GM23338 (cell line): Measurements from ENCODE around the gene INHBB. TPM values are rescaled to one million over a fixed set of nuclear protein-coding genes. Genes with fewer than 3 reads are reported as not detected.

Source experiments
- ATAC-seq: fragments of 200-7000 bp; cut with Tn5 transposase; 3 replicates; pipeline ENCODE4 v1.9.1; 2020
- DNase-seq: peaks from one replicate; pipeline ENCODE4 v3.0.0-alpha.2; 2015; ENCODE audit warnings: low spot score
- H2AFZ ChIP-seq: fragments of 200-600 bp; sonication (generic); 2 replicates; pipeline ENCODE4 v1.8.0; 2016; ENCODE audit warnings: antibody characterized with exemption, mild to moderate bottlenecking, moderate library complexity
- H3F3A ChIP-seq: fragments of 200-600 bp; sonication (generic); replicated peaks from 2 replicates; pipeline ENCODE4 v1.8.0; 2017; ENCODE audit warnings: antibody characterized with exemption, mixed run types, low read depth
- H3K27ac ChIP-seq: fragments of 200-600 bp; sonication (generic); 2 replicates; pipeline ENCODE4 v1.6.1; 2016; ENCODE audit warnings: low read depth
- H3K27me3 ChIP-seq: fragments of 200-600 bp; sonication (generic); 2 replicates; pipeline ENCODE4 v1.8.0; 2016; ENCODE audit warnings: mild to moderate bottlenecking, mixed run types, moderate library complexity; ENCODE audit not compliant: insufficient read depth
- H3K36me3 ChIP-seq: fragments of 200-600 bp; sonication (generic); 2 replicates; pipeline ENCODE4 v1.8.0; 2016; ENCODE audit warnings: mild to moderate bottlenecking; ENCODE audit not compliant: insufficient read depth
- H3K4me1 ChIP-seq: fragments of 200-600 bp; sonication (generic); 2 replicates; pipeline ENCODE4 v1.8.0; 2016; ENCODE audit warnings: mild to moderate bottlenecking, moderate library complexity; ENCODE audit not compliant: insufficient read depth
- H3K4me2 ChIP-seq: fragments of 200-600 bp; sonication (generic); 2 replicates; pipeline ENCODE4 v1.7.1; 2017; ENCODE audit warnings: mixed run types
- H3K4me3 ChIP-seq: fragments of 200-600 bp; sonication (generic); 2 replicates; pipeline ENCODE4 v1.6.1; 2016; ENCODE audit warnings: mixed run types
- H3K79me2 ChIP-seq: fragments of 200-600 bp; sonication (generic); replicated peaks from 2 replicates; pipeline ENCODE4 v1.8.0; 2017; ENCODE audit warnings: mild to moderate bottlenecking; ENCODE audit not compliant: insufficient read depth
- H3K9me2 ChIP-seq: fragments of 200-600 bp; sonication (generic); 2 replicates; pipeline ENCODE4 v1.8.0; 2017; ENCODE audit not compliant: insufficient read depth
- H4K20me1 ChIP-seq: fragments of 200-600 bp; sonication (generic); replicated peaks from 2 replicates; pipeline ENCODE4 v1.8.0; 2017; ENCODE audit warnings: mild to moderate bottlenecking; ENCODE audit not compliant: insufficient read depth
- H3K27ac Mint-ChIP-seq: 2 replicates; pipeline ENCODE4 v1.8.0; 2020; ENCODE audit warnings: inconsistent platforms, mild to moderate bottlenecking, moderate library complexity, mixed read lengths
- H3K27me3 Mint-ChIP-seq: 3 replicates; pipeline ENCODE4 v1.8.0; 2022; ENCODE audit warnings: low read depth, mild to moderate bottlenecking, moderate library complexity, mixed read lengths, inconsistent platforms; ENCODE audit not compliant: insufficient read depth, poor library complexity
- H3K36me3 Mint-ChIP-seq: 3 replicates; pipeline ENCODE4 v1.8.0; 2021; ENCODE audit warnings: low read depth, mild to moderate bottlenecking, inconsistent platforms, moderate library complexity, mixed read lengths
- H3K4me1 Mint-ChIP-seq: 3 replicates; pipeline ENCODE4 v1.8.0; 2020; ENCODE audit warnings: mild to moderate bottlenecking, inconsistent platforms, mixed read lengths
- H3K4me3 Mint-ChIP-seq: 3 replicates; pipeline ENCODE4 v1.8.0; 2021; ENCODE audit warnings: moderate library complexity, mild to moderate bottlenecking, inconsistent platforms, mixed read lengths
- H3K9me3 Mint-ChIP-seq: 3 replicates; pipeline ENCODE4 v1.8.0; 2020; ENCODE audit warnings: moderate library complexity, mild to moderate bottlenecking, inconsistent platforms, mixed read lengths
- CREB1 ChIP-seq: fragments of 250-450 bp; sonication (Bioruptor Pico); IDR thresholded peaks from 2 replicates; pipeline ENCODE4 v1.5.0; 2020; ENCODE audit warnings: low read depth, mild to moderate bottlenecking, moderate library complexity
- CTCF ChIP-seq, 2 experiments: fragments of 200-600 bp in 1 of 2; sonication (generic) in 1 of 2; conservative IDR thresholded peaks; 2 replicates each; pipeline versions ENCODE4 v1.5.1 to v1.6.1; 2016 to 2017; ENCODE audit warnings: antibody characterized with exemption in 2 of 2, low read depth in 2 of 2, mild to moderate bottlenecking in 2 of 2, moderate library complexity in 1 of 2
- ETS1 ChIP-seq: IDR thresholded peaks from 2 replicates; pipeline ENCODE4 v1.6.1; 2016; ENCODE audit warnings: antibody characterized with exemption
- EZH2 ChIP-seq: fragments of 200-600 bp; sonication (generic); IDR thresholded peaks from one replicate; pipeline ENCODE4 v1.8.0; 2017; ENCODE audit warnings: antibody characterized with exemption, mild to moderate bottlenecking, low read depth; ENCODE audit not compliant: unreplicated experiment
- JUNB ChIP-seq: IDR thresholded peaks from one replicate; pipeline ENCODE4 v1.6.1; 2016; ENCODE audit warnings: antibody characterized with exemption; ENCODE audit not compliant: unreplicated experiment
- POLR2AphosphoS5 ChIP-seq: IDR thresholded peaks from 2 replicates; pipeline ENCODE4 v1.6.1; 2016; ENCODE audit warnings: antibody characterized with exemption, low read depth
- STAT1 ChIP-seq: IDR thresholded peaks from one replicate; pipeline ENCODE4 v1.6.1; 2016; ENCODE audit warnings: antibody characterized with exemption; ENCODE audit not compliant: unreplicated experiment
- ZNF114 ChIP-seq: fragments of 250-450 bp; sonication (Bioruptor Pico); IDR thresholded peaks from 2 replicates; pipeline ENCODE4 v1.5.0; 2020; ENCODE audit warnings: mild to moderate bottlenecking, moderate library complexity
- ZNF331 ChIP-seq: fragments of 250-450 bp; sonication (Bioruptor Pico); IDR thresholded peaks from 2 replicates; pipeline ENCODE4 v1.5.0; 2020; ENCODE audit warnings: low read depth, mild to moderate bottlenecking, moderate library complexity
- polyA plus RNA-seq: library from polyadenylated mRNA; unstranded; fragments of >200 nt; fragmentation: Nextera tagmentation; extraction: Ambion mirVana; gene quantifications from 2 replicates; pipeline ENCODE4 v1.2.1, GENCODE V29; 2016
- total RNA-seq: library from RNA; depleted of rRNA; stranded (reverse); fragments of >200 nt; shearing (Covaris generic); gene quantifications from 2 replicates; pipeline ENCODE4 v1.2.3, GENCODE V29; 2014
- TF ChIP-seq, protein P1 (sequence below): IDR thresholded peaks from one replicate; pipeline ENCODE4 v1.6.1; 2018; ENCODE audit warnings: antibody characterized with exemption; ENCODE audit not compliant: unreplicated experiment

INHBB gene
- total and polyA plus RNA-seq, 2 experiments from 2014 or later = 0.21 TPM; not detected in 1

DNA sequence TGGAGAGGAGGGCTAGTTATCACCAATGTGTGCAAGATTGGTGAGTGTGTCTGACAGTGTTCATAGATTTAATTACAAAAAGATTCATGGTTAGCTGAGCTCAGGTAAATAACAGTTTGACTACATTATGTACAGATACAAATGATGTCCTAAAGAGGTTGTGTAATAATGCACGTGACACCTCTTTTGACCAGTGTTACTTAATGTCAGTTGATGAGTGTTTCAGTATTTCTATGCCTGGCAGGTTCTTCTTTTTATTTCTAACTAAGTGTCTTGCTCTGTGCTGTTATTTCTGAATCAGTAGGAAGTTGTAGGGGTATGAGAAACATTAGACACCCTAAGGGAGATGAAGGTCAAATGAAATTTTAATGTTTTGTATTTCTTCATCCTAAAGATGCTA is 7.9 kb upstream of the INHBB start:
- no peaks in the 10 kb centered on the region for H3K36me3 ChIP-seq
- TF ChIP-seq JUNB (no peak), CREB1 (CRISPR knock-in tag) (no peak), ETS1 (no peak), ZNF114 (CRISPR knock-in tag) (no peak), ZNF331 (CRISPR knock-in tag) (no peak)
- H3K27ac ChIP-seq = no peak overlapping the region
- ATAC-seq = no peak
- no peak overlapping the region for H2AFZ ChIP-seq
- no peak overlapping the region for H3K4me2 ChIP-seq
- peaks cover 21% of the 10 kb centered on the region for H3K27me3 ChIP-seq
- H3F3A ChIP-seq = no peaks in the 10 kb centered on the region
- peaks cover 16% of the 10 kb centered on the region for H3K4me1 Mint-ChIP-seq
- no peak overlapping the region for H3K4me3 Mint-ChIP-seq
- no peaks in the 10 kb centered on the region for H3K36me3 Mint-ChIP-seq
- no peaks in the 10 kb centered on the region for H3K79me2 ChIP-seq
- H4K20me1 ChIP-seq = 0 out of 2 replicates have a peak, but pooled peaks cover 3% of the 10 kb centered on the region
- H3K27me3 Mint-ChIP-seq = peaks cover 29% of the 10 kb centered on the region
- no peaks in the 10 kb centered on the region; the same call in 1 of the 2 replicates for H3K4me1 ChIP-seq
- no peak overlapping the region for H3K27ac Mint-ChIP-seq
- peaks cover 3% of the 10 kb centered on the region; the same call in 2 of the 3 replicates for H3K9me3 Mint-ChIP-seq
- H3K4me3 ChIP-seq = no peak overlapping the region
- no peaks in the 10 kb centered on the region for H3K9me2 ChIP-seq
- no peak for DNase-seq

GRCh38 chr2:120341977-120342376 is 4.0 kb upstream of the INHBB start:
- no peak overlapping the region for H2AFZ ChIP-seq
- TF ChIP-seq ETS1 (no peak), POLR2AphosphoS5 (no peak), CTCF (conservative IDR thresholded peaks at IDR 0.05; ENCODE audit: low read depth in 2 of 2) (no peak), JUNB (no peak), EZH2 (no peak), STAT1 (no peak)
- TF ChIP-seq, protein P1, sequence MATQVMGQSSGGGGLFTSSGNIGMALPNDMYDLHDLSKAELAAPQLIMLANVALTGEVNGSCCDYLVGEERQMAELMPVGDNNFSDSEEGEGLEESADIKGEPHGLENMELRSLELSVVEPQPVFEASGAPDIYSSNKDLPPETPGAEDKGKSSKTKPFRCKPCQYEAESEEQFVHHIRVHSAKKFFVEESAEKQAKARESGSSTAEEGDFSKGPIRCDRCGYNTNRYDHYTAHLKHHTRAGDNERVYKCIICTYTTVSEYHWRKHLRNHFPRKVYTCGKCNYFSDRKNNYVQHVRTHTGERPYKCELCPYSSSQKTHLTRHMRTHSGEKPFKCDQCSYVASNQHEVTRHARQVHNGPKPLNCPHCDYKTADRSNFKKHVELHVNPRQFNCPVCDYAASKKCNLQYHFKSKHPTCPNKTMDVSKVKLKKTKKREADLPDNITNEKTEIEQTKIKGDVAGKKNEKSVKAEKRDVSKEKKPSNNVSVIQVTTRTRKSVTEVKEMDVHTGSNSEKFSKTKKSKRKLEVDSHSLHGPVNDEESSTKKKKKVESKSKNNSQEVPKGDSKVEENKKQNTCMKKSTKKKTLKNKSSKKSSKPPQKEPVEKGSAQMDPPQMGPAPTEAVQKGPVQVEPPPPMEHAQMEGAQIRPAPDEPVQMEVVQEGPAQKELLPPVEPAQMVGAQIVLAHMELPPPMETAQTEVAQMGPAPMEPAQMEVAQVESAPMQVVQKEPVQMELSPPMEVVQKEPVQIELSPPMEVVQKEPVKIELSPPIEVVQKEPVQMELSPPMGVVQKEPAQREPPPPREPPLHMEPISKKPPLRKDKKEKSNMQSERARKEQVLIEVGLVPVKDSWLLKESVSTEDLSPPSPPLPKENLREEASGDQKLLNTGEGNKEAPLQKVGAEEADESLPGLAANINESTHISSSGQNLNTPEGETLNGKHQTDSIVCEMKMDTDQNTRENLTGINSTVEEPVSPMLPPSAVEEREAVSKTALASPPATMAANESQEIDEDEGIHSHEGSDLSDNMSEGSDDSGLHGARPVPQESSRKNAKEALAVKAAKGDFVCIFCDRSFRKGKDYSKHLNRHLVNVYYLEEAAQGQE = no peak

More at GRCh38 chr2:120341977-120342376, 4.0 kb upstream of the INHBB start:
- H3K27me3 ChIP-seq = peaks cover 58% of the 10 kb centered on the region
- H3K4me3 Mint-ChIP-seq = no peak overlapping the region
- H3K27ac Mint-ChIP-seq = no peak overlapping the region
- no peak overlapping the region for H3K4me2 ChIP-seq
- H3K9me2 ChIP-seq = no peaks in the 10 kb centered on the region
- H3K4me3 ChIP-seq = no peak overlapping the region
- no peaks in the 10 kb centered on the region for H3K79me2 ChIP-seq
- H3K4me1 Mint-ChIP-seq = peaks cover 11% of the 10 kb centered on the region; the same call in 2 of the 3 replicates
- H3K27ac ChIP-seq = no peak overlapping the region
- H3F3A ChIP-seq = 0 out of 2 replicates have a peak, but pooled peaks cover 3% of the 10 kb centered on the region
- no peak for ATAC-seq
- peaks cover 53% of the 10 kb centered on the region for H3K27me3 Mint-ChIP-seq
- 0 out of 2 replicates have a peak, but pooled peaks cover 3% of the 10 kb centered on the region for H4K20me1 ChIP-seq
- no peak for DNase-seq
- H3K9me3 Mint-ChIP-seq = no peaks in the 10 kb centered on the region; the same call in 2 of the 3 replicates
- H3K36me3 ChIP-seq = no peaks in the 10 kb centered on the region
- H3K4me1 ChIP-seq = peaks cover 3% of the 10 kb centered on the region; the same call in 1 of the 2 replicates
- H3K36me3 Mint-ChIP-seq = no peaks in the 10 kb centered on the region
